Lung (tissue), 12 donors: ENCODE measurements around the gene SLC22A25. TPM values are rescaled to one million over a fixed set of nuclear protein-coding genes. Genes with fewer than 3 reads are reported as not detected.

Experiments used
- ATAC-seq: fragments of 200-7000 bp; cut with Tn5 transposase; one replicate; pipeline ENCODE4 v1.9.1; 2020; ENCODE audit warnings: moderate number of reproducible peaks; ENCODE audit not compliant: insufficient read depth, low FRiP score
- DNase-seq, 3 donors: peaks; one replicate each; pipeline ENCODE4 v3.0.0-alpha.2; 2013 to 2017
- H3K27ac ChIP-seq, 2 donors: one replicate each; pipeline ENCODE4 v1.5.1; 2013; ENCODE audit warnings: mild to moderate bottlenecking in 2 of 2, moderate library complexity in 2 of 2, control low read depth in 1 of 2, inconsistent platforms in 1 of 2, low read depth in 1 of 2, low read length in 1 of 2
- H3K27me3 ChIP-seq, 3 donors: one replicate each; pipeline ENCODE4 v1.5.1; 2013; ENCODE audit warnings: low read length in 2 of 3; ENCODE audit not compliant: control insufficient read depth in 3 of 3, insufficient read depth in 3 of 3
- H3K36me3 ChIP-seq, 4 donors: one replicate each; pipeline ENCODE4 v1.5.1; 2013; ENCODE audit warnings: low read length in 4 of 4, mild to moderate bottlenecking in 1 of 4, moderate library complexity in 1 of 4; ENCODE audit not compliant: control insufficient read depth in 4 of 4, insufficient read depth in 4 of 4
- H3K4me1 ChIP-seq, 5 donors: one replicate each; pipeline ENCODE4 v1.5.1; 2013; ENCODE audit warnings: low read length in 5 of 5, mild to moderate bottlenecking in 2 of 5, moderate library complexity in 1 of 5; ENCODE audit not compliant: control insufficient read depth in 5 of 5, insufficient read depth in 5 of 5
- H3K4me3 ChIP-seq: one replicate; pipeline ENCODE4 v1.5.1; 2013; ENCODE audit warnings: mild to moderate bottlenecking, control low read depth, moderate library complexity
- H3K9ac ChIP-seq, 2 donors: one replicate each; pipeline ENCODE4 v1.5.1; 2013; ENCODE audit warnings: low read length in 2 of 2, control low read depth in 1 of 2; ENCODE audit not compliant: insufficient read depth in 1 of 2
- H3K9me3 ChIP-seq, 4 donors: one replicate each; pipeline ENCODE4 v1.5.1; 2013; ENCODE audit warnings: low read length in 3 of 4, mild to moderate bottlenecking in 1 of 4, moderate library complexity in 1 of 4; ENCODE audit not compliant: control insufficient read depth in 4 of 4, insufficient read depth in 3 of 4
- WGBS, 2 donors: extraction: QIAGEN DNeasy Blood & Tissue Kit; methylation state at CpG; one replicate each; pipeline ENCODE4 v1.1.7; 2013; 5-methylcytosine and 5-hydroxymethylcytosine counted together
- polyA plus RNA-seq, 2 donors: library from polyadenylated mRNA; stranded (reverse); fragments of 200-250 nt; gene quantifications; one replicate each; pipeline ENCODE4 v1.2.1, GENCODE V29; 2013
- total RNA-seq, 2 donors: library from RNA; depleted of rRNA in 1 of 2; stranded (reverse); fragments of >200 nt in 1 of 2; gene quantifications; one replicate each; pipeline ENCODE4 v1.2.1, GENCODE V29; 2014 to 2021
- TF ChIP-seq, protein P1 (sequence below): IDR thresholded peaks from 2 replicates; pipeline ENCODE4 v1.5.1; 2012; ENCODE audit warnings: mild to moderate bottlenecking; ENCODE audit errors: control extremely low read depth, extremely low read depth
- donor health status: control.
- donor health status: control.
- donor health status: Bipolar disorder and iron deficiency.
- donor health status: healthy.
- donor health status: DM: yes; HTN: yes; CAD: no.

The SLC22A25 gene
- total and polyA plus RNA-seq, 4 donors = not detected

DNA sequence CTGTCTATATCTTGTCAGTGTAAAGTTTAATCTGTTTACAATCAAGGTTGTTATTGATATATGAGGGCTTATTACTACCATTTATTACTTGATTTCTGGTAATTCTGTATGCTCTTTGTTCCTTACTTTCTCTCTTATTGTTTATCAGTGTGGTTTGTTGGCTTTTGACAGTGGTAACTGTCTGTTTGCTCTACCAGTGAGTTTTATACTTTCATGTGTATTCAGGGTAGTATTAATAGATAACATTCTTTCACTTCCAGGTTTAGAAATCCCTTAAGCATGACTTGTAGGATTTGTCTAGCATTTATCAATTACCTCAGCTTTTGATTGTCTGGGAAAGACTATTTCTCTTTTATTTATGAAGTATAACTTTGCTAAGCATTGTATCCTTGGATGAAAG lies 37.5 kb upstream of the SLC22A25 start:
- no peaks in the 10 kb centered on the region for H3K36me3 ChIP-seq
- H3K4me1 ChIP-seq = peaks cover 0 to 3% (median 0%) of the 10 kb centered on the region in 5 donors
- no peaks in the 10 kb centered on the region for H3K27me3 ChIP-seq
- peaks cover 0 to 4% (median 0%) of the 10 kb centered on the region in 4 donors for H3K9me3 ChIP-seq
- H3K27ac ChIP-seq = no peak overlapping the region
- ATAC-seq (no peak), DNase-seq (no peak)
- TF ChIP-seq, protein P1, sequence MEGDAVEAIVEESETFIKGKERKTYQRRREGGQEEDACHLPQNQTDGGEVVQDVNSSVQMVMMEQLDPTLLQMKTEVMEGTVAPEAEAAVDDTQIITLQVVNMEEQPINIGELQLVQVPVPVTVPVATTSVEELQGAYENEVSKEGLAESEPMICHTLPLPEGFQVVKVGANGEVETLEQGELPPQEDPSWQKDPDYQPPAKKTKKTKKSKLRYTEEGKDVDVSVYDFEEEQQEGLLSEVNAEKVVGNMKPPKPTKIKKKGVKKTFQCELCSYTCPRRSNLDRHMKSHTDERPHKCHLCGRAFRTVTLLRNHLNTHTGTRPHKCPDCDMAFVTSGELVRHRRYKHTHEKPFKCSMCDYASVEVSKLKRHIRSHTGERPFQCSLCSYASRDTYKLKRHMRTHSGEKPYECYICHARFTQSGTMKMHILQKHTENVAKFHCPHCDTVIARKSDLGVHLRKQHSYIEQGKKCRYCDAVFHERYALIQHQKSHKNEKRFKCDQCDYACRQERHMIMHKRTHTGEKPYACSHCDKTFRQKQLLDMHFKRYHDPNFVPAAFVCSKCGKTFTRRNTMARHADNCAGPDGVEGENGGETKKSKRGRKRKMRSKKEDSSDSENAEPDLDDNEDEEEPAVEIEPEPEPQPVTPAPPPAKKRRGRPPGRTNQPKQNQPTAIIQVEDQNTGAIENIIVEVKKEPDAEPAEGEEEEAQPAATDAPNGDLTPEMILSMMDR = no peak
- no peak overlapping the region for H3K4me3 ChIP-seq
- H3K9ac ChIP-seq = no peak overlapping the region

DNA sequence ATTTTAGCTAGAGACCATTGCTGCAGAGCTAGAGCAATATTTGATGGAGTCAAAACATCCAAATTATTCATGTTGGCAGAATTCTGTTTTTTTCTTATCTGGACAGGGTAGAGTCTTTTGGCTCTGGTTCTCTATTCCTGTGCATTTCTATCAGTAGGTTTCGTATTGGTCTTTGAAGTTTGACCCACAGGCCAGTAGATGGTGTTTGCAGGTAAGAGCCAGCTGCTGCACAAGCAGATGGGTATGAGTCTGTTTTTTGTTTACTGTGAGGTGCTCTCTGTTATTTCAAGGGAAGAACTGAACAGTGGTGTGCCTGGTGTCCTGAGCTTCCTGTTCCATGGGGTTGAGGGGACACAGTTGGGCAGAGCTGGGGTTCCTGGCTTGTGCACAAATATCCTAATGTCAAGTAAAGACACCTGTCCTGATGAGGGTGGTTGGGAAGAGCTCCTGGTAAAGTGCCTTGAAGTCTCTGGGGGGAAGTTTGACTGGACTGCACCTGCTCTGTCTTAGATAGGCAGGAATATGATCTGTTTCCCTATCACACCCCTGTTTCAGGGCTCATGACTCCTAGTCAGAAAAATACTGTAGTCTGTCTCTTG lies 34.0 kb upstream of the SLC22A25 start:
- no peak for ATAC-seq
- Histone ChIP-seq H3K4me3 (no peak overlapping the region), H3K36me3 (no peaks in the 10 kb centered on the region), H3K27ac (no peak overlapping the region), H3K9ac (no peak overlapping the region), H3K4me1 (no peaks in the 10 kb centered on the region), H3K27me3 (no peaks in the 10 kb centered on the region), H3K9me3 (peaks cover 0 to 4% (median 0%) of the 10 kb centered on the region in 4 donors)
- no peak for DNase-seq
- TF ChIP-seq, protein P1 = no peak
- WGBS, 2 donors = 54 to 79% methylated on average over 1 of the region's 1 CpG

DNA sequence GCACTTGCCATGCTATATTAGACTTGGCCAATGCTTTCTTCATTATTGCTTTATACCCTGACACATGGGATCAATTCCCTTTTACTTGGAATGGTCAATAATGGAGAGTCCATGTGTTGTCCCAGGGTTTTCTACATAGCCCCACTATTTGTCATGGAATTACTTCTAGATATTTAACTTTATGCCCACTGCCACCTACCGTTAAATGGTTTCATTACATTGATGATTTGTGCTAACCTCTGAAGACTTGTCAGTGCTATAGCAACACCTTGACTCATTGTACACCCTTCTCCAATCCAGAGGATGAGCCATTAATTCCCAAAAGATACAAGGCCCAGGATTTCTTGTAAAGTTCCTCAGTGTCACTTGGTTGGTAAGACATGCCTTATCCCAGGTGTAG lies 31.4 kb upstream of the SLC22A25 start:
- Histone ChIP-seq H3K4me1 (no peaks in the 10 kb centered on the region), H3K27ac (no peak overlapping the region), H3K27me3 (no peaks in the 10 kb centered on the region), H3K9ac (no peak overlapping the region), H3K9me3 (peaks cover 0 to 4% (median 0%) of the 10 kb centered on the region in 4 donors), H3K4me3 (no peak overlapping the region), H3K36me3 (no peaks in the 10 kb centered on the region)
- no peak for DNase-seq
- no peak for ATAC-seq
- WGBS, 2 donors = 72 to 87% methylated on average over 1 of the region's 1 CpG
- TF ChIP-seq, protein P1 = no peak

DNA sequence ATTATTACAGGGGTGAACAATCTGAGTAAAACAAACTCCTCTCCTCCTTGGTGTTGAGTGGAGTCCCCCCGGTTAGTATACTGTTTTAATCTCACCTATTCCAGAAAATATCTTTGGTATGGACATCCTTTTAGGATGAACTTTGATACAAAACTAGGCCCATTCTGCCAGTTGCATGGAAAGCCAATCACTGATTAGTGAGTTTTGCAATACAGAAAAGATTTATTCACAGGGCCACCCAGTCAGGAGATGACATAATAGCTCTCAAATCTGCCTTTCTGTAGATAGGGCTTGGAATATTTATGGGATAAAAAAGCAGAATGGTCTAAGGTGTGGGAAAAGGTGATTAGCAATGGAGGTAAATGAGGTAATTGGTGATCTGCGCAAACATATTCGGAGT lies 30.3 kb upstream of the SLC22A25 start:
- H3K4me1 ChIP-seq = no peaks in the 10 kb centered on the region
- WGBS, 2 donors = 94 to 99% methylated on average over 3 of the region's 3 CpGs
- peaks cover 0 to 4% (median 0%) of the 10 kb centered on the region in 4 donors for H3K9me3 ChIP-seq
- TF ChIP-seq, protein P1 = no peak
- H3K9ac ChIP-seq = no peak overlapping the region
- DNase-seq (no peak), ATAC-seq (no peak)
- no peaks in the 10 kb centered on the region for H3K36me3 ChIP-seq
- no peaks in the 10 kb centered on the region for H3K27me3 ChIP-seq
- no peak overlapping the region for H3K27ac ChIP-seq
- no peak overlapping the region for H3K4me3 ChIP-seq
